ENCODE data around the gene GON4L.

The GON4L gene

GRCh38 chr1:155882766-155883165 lies 25.8 kb upstream of the GON4L start:
- H3K27ac ChIP-seq = peak overlapping the region; percentile 91; the same call in 1 of the 2 replicates
- no peak for TF ChIP-seq CTCF (conservative IDR thresholded peaks at IDR 0.05)

DNA sequence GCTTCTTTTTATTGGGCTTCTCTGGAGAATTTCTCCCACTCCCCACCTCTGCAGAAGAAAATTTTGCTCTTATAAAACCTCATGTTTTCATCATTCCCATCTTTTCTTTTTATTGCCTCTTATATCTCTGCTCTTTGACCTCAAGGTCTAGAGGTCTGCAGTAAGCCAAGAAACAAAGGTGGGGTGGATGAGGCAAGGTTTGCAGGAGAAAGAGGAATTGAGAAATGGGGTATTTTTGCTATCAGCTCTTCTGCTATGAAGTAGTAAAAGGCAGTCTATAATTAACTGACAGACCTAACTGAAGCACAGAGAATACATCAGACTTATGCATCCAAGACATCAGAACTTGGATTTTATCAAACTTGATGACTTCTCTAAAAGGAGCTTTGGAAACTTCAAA lies 25.2 kb upstream of the GON4L start:
- H3K27ac ChIP-seq = no peak overlapping the region
- no peak for TF ChIP-seq CTCF (conservative IDR thresholded peaks at IDR 0.05)

GRCh38 chr1:155880950-155881349 lies 23.9 kb upstream of the GON4L start:
- H3K27ac ChIP-seq = no peak overlapping the region
- no peak for TF ChIP-seq CTCF (conservative IDR thresholded peaks at IDR 0.05)

GRCh38 chr1:155880251-155880650 lies 23.2 kb upstream of the GON4L start:
- TF ChIP-seq CTCF (conservative IDR thresholded peaks at IDR 0.05) = no peak
- H3K27ac ChIP-seq = no peak overlapping the region

DNA sequence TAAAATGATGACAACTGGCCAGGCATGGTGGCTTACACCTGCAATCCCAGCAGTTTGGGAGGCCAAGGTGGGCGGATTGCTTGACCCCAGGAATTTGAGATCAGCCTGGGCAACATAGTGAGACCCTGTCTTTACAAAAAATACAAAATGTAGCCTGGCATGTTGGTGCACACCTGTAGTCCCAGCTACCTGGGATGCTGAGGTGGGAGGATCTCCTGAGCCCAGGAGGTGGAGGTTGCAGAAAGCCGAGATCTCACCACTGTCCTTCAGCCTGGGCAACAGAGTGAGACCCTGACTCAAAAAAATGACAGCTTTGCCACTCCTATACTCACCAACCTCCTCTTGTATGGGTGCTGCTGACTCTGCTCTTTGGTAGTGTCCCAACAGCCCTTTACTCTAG lies 20.9 kb upstream of the GON4L start:
- no peak for TF ChIP-seq CTCF (conservative IDR thresholded peaks at IDR 0.05)
- no peak overlapping the region for H3K27ac ChIP-seq

- no peak for TF ChIP-seq CTCF (conservative IDR thresholded peaks at IDR 0.05)
- H3K27ac ChIP-seq = no peak overlapping the region
These were observed 16.8 kb upstream of the GON4L start for GRCh38 chr1:155873860-155874259.

- H3K27ac ChIP-seq = no peak overlapping the region
- TF ChIP-seq CTCF (conservative IDR thresholded peaks at IDR 0.05) = no peak
These were observed 15.5 kb upstream of the GON4L start for GRCh38 chr1:155872527-155872926.

GRCh38 chr1:155871390-155871789 lies 14.4 kb upstream of the GON4L start:
- peak overlapping the region; percentile 19; the same call in 1 of the 2 replicates for H3K27ac ChIP-seq
- TF ChIP-seq CTCF (conservative IDR thresholded peaks at IDR 0.05) = no peak
